Heart right ventricle (tissue), 16 donors: ENCODE results near the gene SULT1C3. TPM values are rescaled to one million over a fixed set of nuclear protein-coding genes. Genes with fewer than 3 reads are reported as not detected.
A peak's percentile ranks its signal among the peaks of the same experiment; 100 is the strongest.

ENCODE experiments used
- ATAC-seq, 8 donors: fragments of 200-7000 bp; cut with Tn5 transposase; one replicate each; pipeline ENCODE4 v1.9.1; 2020; ENCODE audit warnings: mild to moderate bottlenecking in 8 of 8, moderate library complexity in 8 of 8, moderate number of reproducible peaks in 1 of 8
- DNase-seq, 2 donors: peaks; one replicate each; pipeline ENCODE4 v3.0.0-alpha.2; 2020
- H3K27ac ChIP-seq, 10 donors: fragments of 200-600 bp; sonication (generic) in 2 of 10; one replicate each; pipeline versions ENCODE4 v1.5.0 to v1.8.0; 2020 to 2022; ENCODE audit warnings: mild to moderate bottlenecking in 3 of 10
- H3K27me3 ChIP-seq, 7 donors: fragments of 200-600 bp; one replicate each; pipeline ENCODE4 v1.8.0; 2021 to 2022; ENCODE audit warnings: mild to moderate bottlenecking in 2 of 7
- H3K36me3 ChIP-seq, 9 donors: fragments of 200-600 bp; sonication (generic) in 1 of 9; one replicate each; pipeline versions ENCODE4 v1.5.0 to v1.8.0; 2020 to 2022; ENCODE audit warnings: mild to moderate bottlenecking in 2 of 9
- H3K4me1 ChIP-seq, 9 donors: fragments of 200-600 bp; sonication (generic) in 1 of 9; one replicate each; pipeline versions ENCODE4 v1.5.0 to v1.8.0; 2020 to 2022; ENCODE audit warnings: mild to moderate bottlenecking in 4 of 9
- H3K4me3 ChIP-seq, 10 donors: fragments of 200-600 bp; sonication (generic) in 2 of 10; one replicate each; pipeline versions ENCODE4 v1.5.0 to v1.8.0; 2020 to 2022; ENCODE audit warnings: mild to moderate bottlenecking in 7 of 10, moderate library complexity in 2 of 10
- H3K9me3 ChIP-seq, 11 donors: fragments of 200-600 bp in 10 of 11; sonication (generic) in 2 of 11; one replicate each; pipeline versions ENCODE4 v1.5.0 to v1.8.0; 2013 to 2022; ENCODE audit warnings: mild to moderate bottlenecking in 2 of 11, control low read depth in 1 of 11, moderate library complexity in 1 of 11
- CTCF ChIP-seq, 9 donors: fragments of 200-600 bp; sonication (generic) in 2 of 9; IDR thresholded peaks; one replicate each; pipeline versions ENCODE4 v1.5.0 to v1.8.0; 2021 to 2022; ENCODE audit warnings: antibody characterized with exemption in 9 of 9, mild to moderate bottlenecking in 5 of 9, moderate library complexity in 1 of 9
- WGBS, 2 donors: extraction: QIAGEN DNeasy Blood & Tissue Kit; methylation state at CpG; one replicate each; pipeline ENCODE4 v1.1.7; 2013; ENCODE audit warnings: inconsistent platforms in 1 of 2; 5-methylcytosine and 5-hydroxymethylcytosine counted together
- intact Hi-C, 10 donors: fragments of 100-400 bp; cut with DNase I; formaldehyde crosslinking; loops; one replicate each; pipeline versions ENCODE4 v1.11.1 to v1.14.2; 2022
- polyA plus RNA-seq, 2 donors: library from polyadenylated mRNA; stranded (reverse); fragments of 200-250 nt; gene quantifications; one replicate each; pipeline ENCODE4 v1.2.3, GENCODE V29; 2013
- total RNA-seq, 10 donors: library from RNA; stranded (reverse); fragmentation: NEBNext Ultra II Directional in 3 of 10; extraction: Animal tissue kit (Norgen Biotek cat#: 25700) in 3 of 10; gene quantifications; one replicate each; pipeline versions ENCODE4 v1.2.1 to v1.2.4, GENCODE V29; 2021 to 2023
- donor health status: Arrhythmogenic right ventricular cardiomyopathy.
- donor health status: ischemic (EF 13 %, LVEDD 7.1; RV severe dilation, severe dysfunction).
- donor health status: healthy with polysubstance abuse.
- donor health status: DM: no; HTN: yes; CAD: no.
- donor health status: DM: no; HTN: no; CAD: no.
- donor health status: ischemic (EF 25% LVEDD 6.9; RV normal size, moderate dysfunction).
- donor health status: ischemic (EF 25% LVEDD 5.7; RV mildly dilated, moderate dysfunction).
- donor health status: healthy.
- donor health status: DM: yes; HTN: yes; CAD: no.
- donor health status: Ischemic cardiomyopathy.
- donor health status: ischemic (EF 35%, LVEDD 5.7; RV mildly dilated, moderate dysfunction).
- donor health status: nonischemic (EF 11% LVEDD 7.7; RV severe dilation, severe dysfunction).
- donor health status: DM: yes; HTN: yes; CAD: no.
- donor health status: PGD.
- donor health status: ischemic (EF 29% LVEDD 5.4; RV normal size, mild dysfunction).
- donor health status: nonischemic (EF 23%, LVEDD 6.1; RV moderate dilation, normal function).

SULT1C3 gene
- total and polyA plus RNA-seq, 12 donors, result not detected

- Histone ChIP-seq H3K4me3 (no peak overlapping the region), H3K4me1 (no peaks in the 10 kb centered on the region), H3K27me3 (no peaks in the 10 kb centered on the region), H3K27ac (no peak overlapping the region), H3K36me3 (no peaks in the 10 kb centered on the region), H3K9me3 (no peaks in the 10 kb centered on the region)
- intact Hi-C loops, result no loop called here
- DNase-seq (no peak), ATAC-seq (no peak)
- TF ChIP-seq CTCF (IDR thresholded peaks at IDR 0.05), result no peak
These were observed 23.6 kb downstream of the SULT1C3 start for GRCh38 chr2:108263401-108263800.

GRCh38 chr2:108266218-108266617 is 26.4 kb downstream of the SULT1C3 start:
- H3K4me3 ChIP-seq, result no peak overlapping the region
- DNase-seq (no peak), ATAC-seq (no peak)
- no peak for TF ChIP-seq CTCF (IDR thresholded peaks at IDR 0.05)
- H3K36me3 ChIP-seq, result no peaks in the 10 kb centered on the region
- WGBS, 2 donors, result 87 to 91% methylated on average over 3 of the region's 3 CpGs
- H3K4me1 ChIP-seq, result no peaks in the 10 kb centered on the region
- no peak overlapping the region for H3K27ac ChIP-seq
- intact Hi-C loops, result no loop called here
- H3K27me3 ChIP-seq, result no peaks in the 10 kb centered on the region
- H3K9me3 ChIP-seq, result no peaks in the 10 kb centered on the region

- Histone ChIP-seq H3K9me3 (no peaks in the 10 kb centered on the region), H3K4me3 (no peak overlapping the region), H3K27ac (peak overlapping the region in 2 of 10 donors; percentile 15 to 42), H3K36me3 (no peaks in the 10 kb centered on the region), H3K27me3 (no peaks in the 10 kb centered on the region), H3K4me1 (peaks cover 0 to 2% (median 0%) of the 10 kb centered on the region in 9 donors)
- 69% methylated on average over 5 of the region's 5 CpGs for WGBS, 2 donors
- no peak for TF ChIP-seq CTCF (IDR thresholded peaks at IDR 0.05)
- peak in 1 of 8 donors; percentile 39 for ATAC-seq
- intact Hi-C loops, result no loop called here
- no peak for DNase-seq
These were observed 27.3 kb downstream of the SULT1C3 start for GRCh38 chr2:108267101-108267500.

- 79 to 86% methylated on average over 4 of the region's 4 CpGs for WGBS, 2 donors
- DNase-seq, result no peak
- Histone ChIP-seq H3K4me3 (no peak overlapping the region), H3K4me1 (peaks cover 0 to 5% (median 0%) of the 10 kb centered on the region in 9 donors), H3K36me3 (no peaks in the 10 kb centered on the region), H3K9me3 (no peaks in the 10 kb centered on the region), H3K27me3 (no peaks in the 10 kb centered on the region), H3K27ac (no peak overlapping the region)
- intact Hi-C loops, result no loop called here
- TF ChIP-seq CTCF (IDR thresholded peaks at IDR 0.05), result no peak
- ATAC-seq, result no peak
These were observed 28.2 kb downstream of the SULT1C3 start for GRCh38 chr2:108268001-108268400.
